ENCODE data around the gene DERA.

Gene DERA

GRCh38 chr12:15887043-15887817, 23.9 kb upstream of the DERA start:
- no peak for DNase-seq (ENCODE audit: extremely low read depth, low read depth)
- no peak for TF ChIP-seq CTCF (IDR thresholded peaks at IDR 0.05; ENCODE audit: low read depth, low read length)

GRCh38 chr12:15892645-15893259, 18.4 kb upstream of the DERA start:
- DNase-seq (ENCODE audit: extremely low read depth, low read depth) = no peak
- TF ChIP-seq CTCF (IDR thresholded peaks at IDR 0.05; ENCODE audit: low read depth, low read length) = no peak

- no peak for DNase-seq (ENCODE audit: extremely low read depth, low read depth)
- no peak for TF ChIP-seq CTCF (IDR thresholded peaks at IDR 0.05; ENCODE audit: low read depth, low read length)
Observed at GRCh38 chr12:15893260-15893659, 17.9 kb upstream of the DERA start.

GRCh38 chr12:15896867-15897266, 14.3 kb upstream of the DERA start:
- no peak for TF ChIP-seq CTCF (IDR thresholded peaks at IDR 0.05; ENCODE audit: low read depth, low read length)
- no peak for DNase-seq (ENCODE audit: extremely low read depth, low read depth)

DNA sequence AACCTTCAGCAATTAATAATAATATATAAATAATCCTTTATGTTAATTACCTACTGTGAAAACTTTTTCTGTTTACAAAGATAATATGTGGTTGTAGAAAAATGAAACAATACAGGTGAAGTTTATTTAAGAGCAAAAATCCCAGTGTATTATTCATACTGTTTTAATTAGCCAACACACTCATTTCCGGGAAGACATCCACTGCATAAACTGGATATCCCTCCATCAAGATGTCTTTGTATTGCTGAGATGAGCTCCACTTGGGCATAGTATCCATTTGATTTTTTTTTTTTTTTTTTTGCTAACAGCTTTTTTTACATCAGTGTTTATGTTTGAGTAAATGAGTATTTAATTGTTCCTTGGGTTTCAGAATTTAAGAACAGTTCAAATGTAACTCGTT, 13.7 kb upstream of the DERA start:
- TF ChIP-seq CTCF (IDR thresholded peaks at IDR 0.05; ENCODE audit: low read depth, low read length) = no peak
- DNase-seq (ENCODE audit: extremely low read depth, low read depth) = no peak

GRCh38 chr12:15899282-15899870, 11.8 kb upstream of the DERA start:
- no peak for DNase-seq (ENCODE audit: extremely low read depth, low read depth)
- peak; percentile 56 for TF ChIP-seq CTCF (IDR thresholded peaks at IDR 0.05; ENCODE audit: low read depth, low read length)

- DNase-seq (ENCODE audit: extremely low read depth, low read depth) = no peak
- no peak for TF ChIP-seq CTCF (IDR thresholded peaks at IDR 0.05; ENCODE audit: low read depth, low read length)
Observed at GRCh38 chr12:15904378-15904920, 6.7 kb upstream of the DERA start.

All from AG09319 (cell line).